Fibroblast of the aortic adventitia (primary cell): ENCODE results near the gene KANK4. TPM values are rescaled to one million over a fixed set of nuclear protein-coding genes. Genes with fewer than 3 reads are reported as not detected.

Experiments
- DNase-seq: peaks from one replicate; pipeline ENCODE4 v3.0.0-alpha.2; 2010; ENCODE audit warnings: low read depth
- H3K4me3 ChIP-seq: 2 replicates; pipeline ENCODE4 v1.5.1; 2011; ENCODE audit warnings: low read depth, mild to moderate bottlenecking, control low read depth, low read length, moderate library complexity
- total RNA-seq: library from RNA; depleted of rRNA; stranded (reverse); fragments of >200 nt; gene quantifications from 2 replicates; pipeline ENCODE4 v1.2.3, GENCODE V29; 2012; ENCODE audit warnings: low replicate concordance
- TF ChIP-seq, protein P1 (sequence below): IDR thresholded peaks from 2 replicates; pipeline ENCODE4 v1.5.1; 2011; ENCODE audit warnings: mild to moderate bottlenecking, low read length, control low read depth, inconsistent platforms; ENCODE audit not compliant: insufficient read depth

Gene KANK4
- total RNA-seq, 1 donor, result 0.09 TPM

DNA sequence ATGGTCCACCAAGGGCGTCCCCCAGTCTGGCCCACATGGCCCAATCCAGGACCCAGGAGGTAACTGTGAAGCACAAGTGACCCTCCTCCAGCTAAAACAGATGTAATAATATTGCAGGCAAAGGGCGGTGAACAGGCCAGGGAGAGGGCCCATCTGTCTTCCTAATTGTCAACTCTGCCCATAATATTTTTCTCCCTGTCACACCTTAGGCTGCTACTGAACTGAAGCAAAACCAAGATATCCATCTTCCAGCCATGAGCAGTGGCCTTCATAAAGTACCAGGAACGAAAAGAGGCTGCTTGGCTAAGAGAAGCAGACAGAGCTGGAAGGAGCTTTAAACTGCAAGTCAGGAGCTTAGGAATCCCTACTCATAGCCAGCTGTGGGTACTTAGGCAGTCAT lies 3.1 kb downstream of the KANK4 start:
- TF ChIP-seq, protein P1, sequence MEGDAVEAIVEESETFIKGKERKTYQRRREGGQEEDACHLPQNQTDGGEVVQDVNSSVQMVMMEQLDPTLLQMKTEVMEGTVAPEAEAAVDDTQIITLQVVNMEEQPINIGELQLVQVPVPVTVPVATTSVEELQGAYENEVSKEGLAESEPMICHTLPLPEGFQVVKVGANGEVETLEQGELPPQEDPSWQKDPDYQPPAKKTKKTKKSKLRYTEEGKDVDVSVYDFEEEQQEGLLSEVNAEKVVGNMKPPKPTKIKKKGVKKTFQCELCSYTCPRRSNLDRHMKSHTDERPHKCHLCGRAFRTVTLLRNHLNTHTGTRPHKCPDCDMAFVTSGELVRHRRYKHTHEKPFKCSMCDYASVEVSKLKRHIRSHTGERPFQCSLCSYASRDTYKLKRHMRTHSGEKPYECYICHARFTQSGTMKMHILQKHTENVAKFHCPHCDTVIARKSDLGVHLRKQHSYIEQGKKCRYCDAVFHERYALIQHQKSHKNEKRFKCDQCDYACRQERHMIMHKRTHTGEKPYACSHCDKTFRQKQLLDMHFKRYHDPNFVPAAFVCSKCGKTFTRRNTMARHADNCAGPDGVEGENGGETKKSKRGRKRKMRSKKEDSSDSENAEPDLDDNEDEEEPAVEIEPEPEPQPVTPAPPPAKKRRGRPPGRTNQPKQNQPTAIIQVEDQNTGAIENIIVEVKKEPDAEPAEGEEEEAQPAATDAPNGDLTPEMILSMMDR, result no peak
- no peak for DNase-seq
- no peak overlapping the region for H3K4me3 ChIP-seq

- TF ChIP-seq, protein P1, result no peak
- no peak for DNase-seq
- no peak overlapping the region for H3K4me3 ChIP-seq
These were observed 3.8 kb downstream of the KANK4 start for GRCh38 chr1:62315387-62315786.

- no peak overlapping the region for H3K4me3 ChIP-seq
- TF ChIP-seq, protein P1, result no peak
- no peak for DNase-seq
These were observed 4.5 kb downstream of the KANK4 start for GRCh38 chr1:62314454-62315350.

- no peak overlapping the region for H3K4me3 ChIP-seq
- TF ChIP-seq, protein P1, result no peak
- no peak for DNase-seq
These were observed 6.5 kb downstream of the KANK4 start for GRCh38 chr1:62312698-62313097.

GRCh38 chr1:62311473-62311943 lies 7.7 kb downstream of the KANK4 start:
- TF ChIP-seq, protein P1, result no peak
- no peak for DNase-seq

GRCh38 chr1:62309906-62310305 lies 9.3 kb downstream of the KANK4 start:
- TF ChIP-seq, protein P1, result no peak
- H3K4me3 ChIP-seq, result no peak overlapping the region
- no peak for DNase-seq

More at GRCh38 chr1:62311473-62311943, 7.7 kb downstream of the KANK4 start:
- no peak overlapping the region for H3K4me3 ChIP-seq
